Endothelial cell (in vitro differentiated cells): ENCODE data around the gene DLX1. TPM values are rescaled to one million over a fixed set of nuclear protein-coding genes. Genes with fewer than 3 reads are reported as not detected.

ENCODE experiments used
- DNase-seq: peaks from one replicate; pipeline ENCODE4 v3.0.0; 2021; ENCODE audit warnings: low spot score
- H3K27ac Mint-ChIP-seq: one replicate; pipeline ENCODE4 v1.8.0; 2021; ENCODE audit warnings: mixed read lengths, inconsistent platforms; ENCODE audit not compliant: unreplicated experiment
- H3K27me3 Mint-ChIP-seq: one replicate; pipeline ENCODE4 v1.8.0; 2021; ENCODE audit warnings: mild to moderate bottlenecking, moderate library complexity, mixed read lengths, inconsistent platforms; ENCODE audit not compliant: unreplicated experiment
- H3K36me3 Mint-ChIP-seq: one replicate; pipeline ENCODE4 v1.8.0; 2021; ENCODE audit warnings: mild to moderate bottlenecking, low read depth, mixed read lengths, inconsistent platforms; ENCODE audit not compliant: unreplicated experiment
- H3K4me1 Mint-ChIP-seq: one replicate; pipeline ENCODE4 v1.8.0; 2021; ENCODE audit warnings: mild to moderate bottlenecking, mixed read lengths, inconsistent platforms; ENCODE audit not compliant: unreplicated experiment
- H3K4me3 Mint-ChIP-seq: one replicate; pipeline ENCODE4 v1.8.0; 2021; ENCODE audit warnings: mild to moderate bottlenecking, mixed read lengths, inconsistent platforms; ENCODE audit not compliant: unreplicated experiment
- H3K9me3 Mint-ChIP-seq: one replicate; pipeline ENCODE4 v1.8.0; 2021; ENCODE audit warnings: mixed read lengths, inconsistent platforms; ENCODE audit not compliant: unreplicated experiment
- long read RNA-seq: library from polyadenylated mRNA; unstranded; transcript quantifications from one replicate; pipeline ENCODE4 v2.0.0, GENCODE V29; 2020; ENCODE audit not compliant: unreplicated experiment
- total RNA-seq: library from RNA; stranded (reverse); fragmentation: NEBNext Ultra II Directional; extraction: Animal tissue kit (Norgen Biotek cat#: 25700); gene quantifications from one replicate; pipeline ENCODE4 v1.2.1, GENCODE V29; 2021; ENCODE audit not compliant: unreplicated experiment
- TF ChIP-seq, protein P1 (sequence below): fragments of 200-600 bp; sonication (generic); IDR thresholded peaks from one replicate; pipeline ENCODE4 v1.5.0; 2021; ENCODE audit warnings: antibody characterized with exemption; ENCODE audit not compliant: unreplicated experiment

Gene DLX1
- 0.87 TPM for total RNA-seq
- long read RNA-seq, result 0 reads

GRCh38 chr2:172085460-172086159 is at the start of gene DLX1:
TSS of gene DLX1 (plus strand) at chr2:172085507. CDS start at chr2:172085678, 171 bp downstream.
- Mint-ChIP-seq H3K9me3 (no peaks in the 10 kb centered on the region), H3K27ac (no peak within 1 kb of the TSS), H3K4me3 (peak within 1 kb of the TSS; percentile 88), H3K36me3 (peaks cover 4% of the 10 kb centered on the region), H3K4me1 (peaks cover 38% of the 10 kb centered on the region), H3K27me3 (peaks cover 48% of the 10 kb centered on the region)
- TF ChIP-seq, protein P1, sequence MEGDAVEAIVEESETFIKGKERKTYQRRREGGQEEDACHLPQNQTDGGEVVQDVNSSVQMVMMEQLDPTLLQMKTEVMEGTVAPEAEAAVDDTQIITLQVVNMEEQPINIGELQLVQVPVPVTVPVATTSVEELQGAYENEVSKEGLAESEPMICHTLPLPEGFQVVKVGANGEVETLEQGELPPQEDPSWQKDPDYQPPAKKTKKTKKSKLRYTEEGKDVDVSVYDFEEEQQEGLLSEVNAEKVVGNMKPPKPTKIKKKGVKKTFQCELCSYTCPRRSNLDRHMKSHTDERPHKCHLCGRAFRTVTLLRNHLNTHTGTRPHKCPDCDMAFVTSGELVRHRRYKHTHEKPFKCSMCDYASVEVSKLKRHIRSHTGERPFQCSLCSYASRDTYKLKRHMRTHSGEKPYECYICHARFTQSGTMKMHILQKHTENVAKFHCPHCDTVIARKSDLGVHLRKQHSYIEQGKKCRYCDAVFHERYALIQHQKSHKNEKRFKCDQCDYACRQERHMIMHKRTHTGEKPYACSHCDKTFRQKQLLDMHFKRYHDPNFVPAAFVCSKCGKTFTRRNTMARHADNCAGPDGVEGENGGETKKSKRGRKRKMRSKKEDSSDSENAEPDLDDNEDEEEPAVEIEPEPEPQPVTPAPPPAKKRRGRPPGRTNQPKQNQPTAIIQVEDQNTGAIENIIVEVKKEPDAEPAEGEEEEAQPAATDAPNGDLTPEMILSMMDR, result no peak
- no peak for DNase-seq

DNA sequence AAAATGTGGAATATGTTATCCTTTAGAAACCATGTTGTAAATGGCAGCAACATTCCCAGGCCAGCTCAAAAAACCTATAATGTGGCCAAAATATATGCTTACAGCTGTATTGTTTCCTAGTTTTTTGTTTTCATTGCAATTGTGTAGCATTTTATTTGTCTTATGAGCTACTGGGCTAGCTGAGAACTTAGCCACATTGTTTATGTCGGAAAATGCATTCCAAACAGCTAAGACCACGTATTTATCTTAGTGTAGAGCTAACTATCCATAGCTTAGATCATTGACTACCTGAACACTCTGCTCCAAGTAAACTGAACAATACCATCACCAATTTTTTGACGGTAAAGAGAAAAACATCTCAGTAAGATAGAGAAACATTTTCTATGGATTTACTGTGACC is 47.2 kb upstream of the DLX1 start:
- Mint-ChIP-seq H3K4me1 (no peaks in the 10 kb centered on the region), H3K4me3 (no peak overlapping the region), H3K27ac (no peak overlapping the region), H3K36me3 (no peaks in the 10 kb centered on the region), H3K9me3 (no peaks in the 10 kb centered on the region), H3K27me3 (no peaks in the 10 kb centered on the region)
- TF ChIP-seq, protein P1, result no peak
- no peak for DNase-seq

DNA sequence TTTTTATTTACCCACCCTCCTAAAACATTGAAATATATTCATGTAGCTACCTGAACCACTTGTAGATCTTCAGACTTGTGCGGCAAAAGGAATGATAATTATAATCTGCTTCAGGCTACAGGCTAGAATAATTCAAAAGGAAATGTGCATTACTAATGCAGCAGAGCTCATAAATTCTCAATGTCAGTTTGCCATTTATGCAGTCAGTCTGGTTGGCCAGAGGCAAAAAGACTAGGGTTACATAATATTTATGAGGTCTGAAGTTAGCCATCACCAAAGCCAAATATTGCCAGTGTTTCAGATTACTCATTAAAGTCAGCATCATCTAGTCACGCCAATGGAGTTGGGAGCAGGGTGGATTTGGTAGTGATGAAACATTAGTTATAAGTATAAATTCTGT is 46.7 kb upstream of the DLX1 start:
- Mint-ChIP-seq H3K9me3 (no peaks in the 10 kb centered on the region), H3K36me3 (no peaks in the 10 kb centered on the region), H3K27me3 (no peaks in the 10 kb centered on the region), H3K27ac (no peak overlapping the region), H3K4me3 (no peak overlapping the region), H3K4me1 (no peaks in the 10 kb centered on the region)
- DNase-seq, result no peak
- TF ChIP-seq, protein P1, result no peak

DNA sequence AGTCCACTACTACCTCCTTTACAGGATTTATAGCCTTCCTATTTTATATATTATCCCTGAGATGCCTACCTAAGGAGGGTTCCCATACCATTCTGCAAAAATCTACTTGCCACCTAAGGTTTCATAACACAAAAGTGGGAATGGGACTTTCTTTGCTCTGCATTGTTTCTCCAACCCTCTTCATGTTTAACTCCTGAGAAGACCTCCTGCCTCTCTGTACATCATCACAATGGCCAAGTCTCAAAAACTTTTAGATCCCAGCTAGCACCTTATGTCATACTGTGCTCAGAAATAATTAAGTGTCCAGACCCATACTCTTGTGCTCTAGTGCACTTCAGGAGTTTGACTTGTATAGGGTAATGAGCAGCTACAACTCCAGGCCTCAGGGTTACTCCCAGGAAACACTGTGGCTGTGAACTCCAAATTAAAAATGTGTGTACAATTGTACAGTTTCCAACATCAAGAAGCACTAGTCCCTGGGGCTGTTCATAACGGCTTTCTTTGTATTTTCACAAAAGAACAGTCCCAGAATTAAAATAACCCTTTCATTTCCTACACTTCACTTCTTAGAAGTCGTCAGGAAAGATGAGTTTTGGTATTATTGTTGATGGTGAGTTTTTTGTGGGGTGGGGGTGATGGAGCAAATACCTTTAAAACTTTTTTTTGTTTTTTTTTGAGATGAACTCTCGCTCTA is 46.1 kb upstream of the DLX1 start:
- Mint-ChIP-seq H3K4me1 (no peaks in the 10 kb centered on the region), H3K27ac (no peak overlapping the region), H3K4me3 (no peak overlapping the region), H3K36me3 (no peaks in the 10 kb centered on the region), H3K27me3 (no peaks in the 10 kb centered on the region), H3K9me3 (no peaks in the 10 kb centered on the region)
- no peak for DNase-seq
- TF ChIP-seq, protein P1, result no peak

GRCh38 chr2:172040311-172040710 is 45.0 kb upstream of the DLX1 start:
- Mint-ChIP-seq H3K4me3 (no peak overlapping the region), H3K27ac (no peak overlapping the region)

More at GRCh38 chr2:172040311-172040710, 45.0 kb upstream of the DLX1 start:
- Mint-ChIP-seq H3K4me1 (no peaks in the 10 kb centered on the region), H3K36me3 (no peaks in the 10 kb centered on the region), H3K27me3 (no peaks in the 10 kb centered on the region), H3K9me3 (no peaks in the 10 kb centered on the region)
- TF ChIP-seq, protein P1, result no peak
- DNase-seq, result no peak
